ENCODE results near the gene RNF181. TPM values are rescaled to one million over a fixed set of nuclear protein-coding genes. Genes with fewer than 3 reads are reported as not detected.
"Not testable (repeated sequence)": the region's sequence is repeated elsewhere in the genome, so short reads cannot be mapped to it uniquely, and the experiment has no call there.

Gene RNF181
- total RNA-seq, 1 experiment from 2014 or later = 96.7 TPM

GRCh38 chr2:85557130-85557529 lies 38.4 kb upstream of the RNF181 start:
- intact Hi-C loops (cut with micrococcal nuclease; ENCODE audit: unreplicated experiment) = no loop called here
- POLR2A ChIA-PET (ENCODE audit: unreplicated experiment) = interaction anchor here (0.5 to 0.7 kb wide), 4 partner anchors 11 to 653 kb away, joined by 3 to 6 read pairs (median 3); no protein-coding TSS in a partner anchor

GRCh38 chr2:85558160-85558559 lies 37.4 kb upstream of the RNF181 start:
- no peaks in the 10 kb centered on the region; the same call in 1 of the 2 replicates for H3F3A ChIP-seq (ENCODE audit: insufficient read depth, low read depth)
- intact Hi-C loops (cut with micrococcal nuclease; ENCODE audit: unreplicated experiment) = no loop called here
- DNase-seq = no peak
- peaks cover 15% of the 10 kb centered on the region for H3K4me1 ChIP-seq (replicated peaks; ENCODE audit: insufficient read depth)
- H3K27ac ChIP-seq = no peak overlapping the region
- H3K27me3 ChIP-seq (ENCODE audit: insufficient read depth, low read depth) = no peaks in the 10 kb centered on the region
- H3K36me3 ChIP-seq (ENCODE audit: low read depth) = peaks cover 14% of the 10 kb centered on the region; the same call in 1 of the 2 replicates
- ChIA-PET POLR2A (ENCODE audit: unreplicated experiment) (no interaction called here), CTCF (no interaction called here)
- H2AFZ ChIP-seq = no peak overlapping the region
- no peaks in the 10 kb centered on the region for H3K9me3 ChIP-seq (ENCODE audit: insufficient read depth, low read depth)
- no peak overlapping the region for H3K4me2 ChIP-seq
- no TSS peak for BruUV-seq (replicated peaks)
- no peak for TF ChIP-seq EZH2 (IDR thresholded peaks at IDR 0.05; ENCODE audit: low read depth)
- no peak for TF ChIP-seq CTCF (conservative IDR thresholded peaks at IDR 0.05)
- H3K79me2 ChIP-seq (ENCODE audit: low read depth) = peaks cover 33% of the 10 kb centered on the region
- no peaks in the 10 kb centered on the region for H3K9me2 ChIP-seq (ENCODE audit: insufficient read depth)
- no peaks in the 10 kb centered on the region for H4K20me1 ChIP-seq (ENCODE audit: insufficient read depth)
- no peak overlapping the region for H3K4me3 ChIP-seq

More at GRCh38 chr2:85557130-85557529, 38.4 kb upstream of the RNF181 start:
- Histone ChIP-seq H3K4me1 (replicated peaks; ENCODE audit: insufficient read depth) (peaks cover 10% of the 10 kb centered on the region), H3K36me3 (ENCODE audit: low read depth) (peaks cover 14% of the 10 kb centered on the region; the same call in 1 of the 2 replicates), H3K4me3 (no peak overlapping the region), H3K27me3 (ENCODE audit: insufficient read depth, low read depth) (no peaks in the 10 kb centered on the region), H4K20me1 (ENCODE audit: insufficient read depth) (no peaks in the 10 kb centered on the region), H3F3A (ENCODE audit: insufficient read depth, low read depth) (no peaks in the 10 kb centered on the region; the same call in 1 of the 2 replicates), H3K9me2 (ENCODE audit: insufficient read depth) (no peaks in the 10 kb centered on the region), H3K27ac (no peak overlapping the region), H3K4me2 (no peak overlapping the region), H3K9me3 (ENCODE audit: insufficient read depth, low read depth) (no peaks in the 10 kb centered on the region), H3K79me2 (ENCODE audit: low read depth) (peaks cover 33% of the 10 kb centered on the region), H2AFZ (no peak overlapping the region)
- DNase-seq = no peak
- no peak for TF ChIP-seq EZH2 (IDR thresholded peaks at IDR 0.05; ENCODE audit: low read depth)
- TF ChIP-seq CTCF (conservative IDR thresholded peaks at IDR 0.05) = no peak
- CTCF ChIA-PET = interaction anchor here (0.8 kb wide), 1 partner anchor 146 kb away, joined by 3 read pairs; no protein-coding TSS in a partner anchor
- no TSS peak for BruUV-seq (replicated peaks)

- H3K79me2 ChIP-seq (ENCODE audit: low read depth) = peaks cover 33% of the 10 kb centered on the region
- H3K9me3 ChIP-seq (ENCODE audit: insufficient read depth, low read depth); H3K27me3 ChIP-seq (ENCODE audit: insufficient read depth, low read depth); CTCF ChIA-PET; BruUV-seq (replicated peaks); H3K9me2 ChIP-seq (ENCODE audit: insufficient read depth); H2AFZ ChIP-seq; DNase-seq; H4K20me1 ChIP-seq (ENCODE audit: insufficient read depth); H3K27ac ChIP-seq; H3F3A ChIP-seq (ENCODE audit: insufficient read depth, low read depth): not testable (repeated sequence)
- H3K4me3 ChIP-seq = peak overlapping the region; percentile 73
- H3K4me1 ChIP-seq (replicated peaks; ENCODE audit: insufficient read depth) = peaks cover 15% of the 10 kb centered on the region
- peak overlapping the region; percentile 85 for H3K4me2 ChIP-seq
- POLR2A ChIA-PET (ENCODE audit: unreplicated experiment) = interaction anchor here (0.6 to 0.7 kb wide), 4 partner anchors 10 to 602 kb away, joined by 3 to 5 read pairs (median 4); no protein-coding TSS in a partner anchor
- intact Hi-C loops (cut with micrococcal nuclease; ENCODE audit: unreplicated experiment) = loop anchor here (1.0 to 5.0 kb wide), 2 partner anchors 42 to 56 kb away; partner anchors contain the start of genes TMEM150A and USP39
- peaks cover 14% of the 10 kb centered on the region; the same call in 1 of the 2 replicates for H3K36me3 ChIP-seq (ENCODE audit: low read depth)
Measured at GRCh38 chr2:85560403-85560726, 35.2 kb upstream of the RNF181 start.
